Lung (tissue), 12 donors: ENCODE results near the gene PTCH2. TPM values are rescaled to one million over a fixed set of nuclear protein-coding genes. Genes with fewer than 3 reads are reported as not detected.
A peak's percentile ranks its signal among the peaks of the same experiment; 100 is the strongest.

Experiments used
- ATAC-seq: fragments of 200-7000 bp; cut with Tn5 transposase; one replicate; pipeline ENCODE4 v1.9.1; 2020; ENCODE audit warnings: moderate number of reproducible peaks; ENCODE audit not compliant: insufficient read depth, low FRiP score
- DNase-seq, 3 donors: peaks; one replicate each; pipeline ENCODE4 v3.0.0-alpha.2; 2013 to 2017
- H3K27ac ChIP-seq, 2 donors: one replicate each; pipeline ENCODE4 v1.5.1; 2013; ENCODE audit warnings: mild to moderate bottlenecking in 2 of 2, moderate library complexity in 2 of 2, control low read depth in 1 of 2, inconsistent platforms in 1 of 2, low read depth in 1 of 2, low read length in 1 of 2
- H3K27me3 ChIP-seq, 3 donors: one replicate each; pipeline ENCODE4 v1.5.1; 2013; ENCODE audit warnings: low read length in 2 of 3; ENCODE audit not compliant: control insufficient read depth in 3 of 3, insufficient read depth in 3 of 3
- H3K36me3 ChIP-seq, 4 donors: one replicate each; pipeline ENCODE4 v1.5.1; 2013; ENCODE audit warnings: low read length in 4 of 4, mild to moderate bottlenecking in 1 of 4, moderate library complexity in 1 of 4; ENCODE audit not compliant: control insufficient read depth in 4 of 4, insufficient read depth in 4 of 4
- H3K4me1 ChIP-seq, 5 donors: one replicate each; pipeline ENCODE4 v1.5.1; 2013; ENCODE audit warnings: low read length in 5 of 5, mild to moderate bottlenecking in 2 of 5, moderate library complexity in 1 of 5; ENCODE audit not compliant: control insufficient read depth in 5 of 5, insufficient read depth in 5 of 5
- H3K4me3 ChIP-seq: one replicate; pipeline ENCODE4 v1.5.1; 2013; ENCODE audit warnings: mild to moderate bottlenecking, control low read depth, moderate library complexity
- H3K9ac ChIP-seq, 2 donors: one replicate each; pipeline ENCODE4 v1.5.1; 2013; ENCODE audit warnings: low read length in 2 of 2, control low read depth in 1 of 2; ENCODE audit not compliant: insufficient read depth in 1 of 2
- H3K9me3 ChIP-seq, 4 donors: one replicate each; pipeline ENCODE4 v1.5.1; 2013; ENCODE audit warnings: low read length in 3 of 4, mild to moderate bottlenecking in 1 of 4, moderate library complexity in 1 of 4; ENCODE audit not compliant: control insufficient read depth in 4 of 4, insufficient read depth in 3 of 4
- CTCF ChIP-seq: IDR thresholded peaks from 2 replicates; pipeline ENCODE4 v1.5.1; 2012; ENCODE audit warnings: mild to moderate bottlenecking; ENCODE audit errors: control extremely low read depth, extremely low read depth
- WGBS, 2 donors: extraction: QIAGEN DNeasy Blood & Tissue Kit; methylation state at CpG; one replicate each; pipeline ENCODE4 v1.1.7; 2013; 5-methylcytosine and 5-hydroxymethylcytosine counted together
- polyA plus RNA-seq, 2 donors: library from polyadenylated mRNA; stranded (reverse); fragments of 200-250 nt; gene quantifications; one replicate each; pipeline ENCODE4 v1.2.1, GENCODE V29; 2013
- total RNA-seq, 2 donors: library from RNA; depleted of rRNA in 1 of 2; stranded (reverse); fragments of >200 nt in 1 of 2; gene quantifications; one replicate each; pipeline ENCODE4 v1.2.1, GENCODE V29; 2014 to 2021
- donor health status: control.
- donor health status: control.
- donor health status: Bipolar disorder and iron deficiency.
- donor health status: healthy.
- donor health status: DM: yes; HTN: yes; CAD: no.

PTCH2 gene
- total and polyA plus RNA-seq, 4 donors = 0.37 to 1.7 (median 0.66) TPM

- ATAC-seq (no peak), DNase-seq (no peak)
- H3K4me3 ChIP-seq = no peak overlapping the region
- 96% methylated on average over 10 of the region's 10 CpGs for WGBS, 2 donors
- no peaks in the 10 kb centered on the region for H3K27me3 ChIP-seq
- no peaks in the 10 kb centered on the region for H3K36me3 ChIP-seq
- H3K27ac ChIP-seq = peak overlapping the region in 1 of 2 donors; percentile 36
- TF ChIP-seq CTCF = no peak
- H3K4me1 ChIP-seq = peaks cover 5 to 30% (median 8%) of the 10 kb centered on the region in 5 donors
- H3K9me3 ChIP-seq = no peaks in the 10 kb centered on the region
- H3K9ac ChIP-seq = no peak overlapping the region
Observed at GRCh38 chr1:44787506-44787905, 55.5 kb downstream of the PTCH2 start.

- no peaks in the 10 kb centered on the region for H3K27me3 ChIP-seq
- no peak overlapping the region for H3K4me3 ChIP-seq
- no peaks in the 10 kb centered on the region for H3K36me3 ChIP-seq
- ATAC-seq = no peak
- DNase-seq = no peak
- 75 to 81% methylated on average over 9 of the region's 9 CpGs for WGBS, 2 donors
- H3K27ac ChIP-seq = peak overlapping the region in 1 of 2 donors; percentile 66
- no peak overlapping the region for H3K9ac ChIP-seq
- H3K9me3 ChIP-seq = no peaks in the 10 kb centered on the region
- TF ChIP-seq CTCF = no peak
- H3K4me1 ChIP-seq = peaks cover 5 to 30% (median 8%) of the 10 kb centered on the region in 5 donors
Observed at GRCh38 chr1:44786841-44787426, 56.1 kb downstream of the PTCH2 start.

- H3K36me3 ChIP-seq = peaks cover 0 to 2% (median 0%) of the 10 kb centered on the region in 4 donors
- no peaks in the 10 kb centered on the region for H3K27me3 ChIP-seq
- H3K4me3 ChIP-seq = no peak overlapping the region
- peak overlapping the region in 1 of 2 donors; percentile 66 for H3K27ac ChIP-seq
- 4 to 7% methylated on average over 49 of the region's 49 CpGs for WGBS, 2 donors
- ATAC-seq = peak; percentile 68
- no peak overlapping the region for H3K9ac ChIP-seq
- DNase-seq = peak; percentile 64 to 78 (median 78)
- peaks cover 5 to 30% (median 8%) of the 10 kb centered on the region in 5 donors for H3K4me1 ChIP-seq
- H3K9me3 ChIP-seq = no peaks in the 10 kb centered on the region
- TF ChIP-seq CTCF = peak; percentile 89
Observed at GRCh38 chr1:44786138-44786840, 56.8 kb downstream of the PTCH2 start.
